Measurements from ENCODE around the gene TBC1D17. TPM values are rescaled to one million over a fixed set of nuclear protein-coding genes. Genes with fewer than 3 reads are reported as not detected.

The TBC1D17 gene
- total and polyA plus RNA-seq, 2 of the 13 experiments (the other 11 are each of a cell fraction or from before 2014, with no cell fraction given): 9.7 to 16.9 TPM

GRCh38 chr19:49850487-49851342, 26.8 kb upstream of the TBC1D17 start, which contains the start of gene PTOV1 (continued):
- TF ChIP-seq ZNF781 (CRISPR knock-in tag; IDR thresholded peaks at IDR 0.05; ENCODE audit: borderline replicate concordance, not compliant biosample characterization): peak; percentile 70
- TF ChIP-seq SP5 (CRISPR knock-in tag; IDR thresholded peaks at IDR 0.05; ENCODE audit: borderline replicate concordance, low read depth): peak; percentile 85; the same call in 1 of the 2 replicates
- TF ChIP-seq, protein P1, sequence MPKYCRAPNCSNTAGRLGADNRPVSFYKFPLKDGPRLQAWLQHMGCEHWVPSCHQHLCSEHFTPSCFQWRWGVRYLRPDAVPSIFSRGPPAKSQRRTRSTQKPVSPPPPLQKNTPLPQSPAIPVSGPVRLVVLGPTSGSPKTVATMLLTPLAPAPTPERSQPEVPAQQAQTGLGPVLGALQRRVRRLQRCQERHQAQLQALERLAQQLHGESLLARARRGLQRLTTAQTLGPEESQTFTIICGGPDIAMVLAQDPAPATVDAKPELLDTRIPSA (CRISPR knock-in tag; IDR thresholded peaks at IDR 0.05; ENCODE audit: borderline replicate concordance): no peak
- TF ChIP-seq TCF12 (IDR thresholded peaks at IDR 0.05): no peak
- TF ChIP-seq TCF12 (CRISPR knock-in tag; IDR thresholded peaks at IDR 0.05): peak; percentile 73; the same call in 1 of the 2 replicates
- peak; percentile 78 for TF ChIP-seq HOXA3 (CRISPR knock-in tag; IDR thresholded peaks at IDR 0.05)
- no peak for TF ChIP-seq ZNF556 (CRISPR knock-in tag; IDR thresholded peaks at IDR 0.05; ENCODE audit: borderline replicate concordance)
- TF ChIP-seq KLF11 (CRISPR knock-in tag; IDR thresholded peaks at IDR 0.05): no peak
- TF ChIP-seq ARNT2 (CRISPR knock-in tag; IDR thresholded peaks at IDR 0.05; ENCODE audit: low read depth): no peak
- TF ChIP-seq CAMTA2 (CRISPR knock-in tag; IDR thresholded peaks at IDR 0.05; ENCODE audit: borderline replicate concordance): 0 out of 2 replicates have a peak, but pooled peaks have one; percentile 53
- TF ChIP-seq HMGA1 (CRISPR knock-in tag; conservative IDR thresholded peaks at IDR 0.05): no peak
- TF ChIP-seq ZNF616 (CRISPR knock-in tag; IDR thresholded peaks at IDR 0.05; ENCODE audit: low read depth): no peak
- no peak for TF ChIP-seq ELF3 (CRISPR knock-in tag; IDR thresholded peaks at IDR 0.05)
- TF ChIP-seq ZNF607 (CRISPR knock-in tag; IDR thresholded peaks at IDR 0.05; ENCODE audit: borderline replicate concordance): 0 out of 2 replicates have a peak, but pooled peaks have one; percentile 31
- no peak for TF ChIP-seq ADNP (CRISPR knock-in tag; IDR thresholded peaks at IDR 0.05)
- no peak for TF ChIP-seq ZNF256 (CRISPR knock-in tag; conservative IDR thresholded peaks at IDR 0.05)
- TF ChIP-seq ZNF775 (CRISPR knock-in tag; IDR thresholded peaks at IDR 0.05; ENCODE audit: borderline replicate concordance): no peak
- TF ChIP-seq FOXA1 (IDR thresholded peaks at IDR 0.05): no peak
- no peak for TF ChIP-seq FOXA1 (CRISPR knock-in tag; IDR thresholded peaks at IDR 0.05)
- TF ChIP-seq, protein P2, sequence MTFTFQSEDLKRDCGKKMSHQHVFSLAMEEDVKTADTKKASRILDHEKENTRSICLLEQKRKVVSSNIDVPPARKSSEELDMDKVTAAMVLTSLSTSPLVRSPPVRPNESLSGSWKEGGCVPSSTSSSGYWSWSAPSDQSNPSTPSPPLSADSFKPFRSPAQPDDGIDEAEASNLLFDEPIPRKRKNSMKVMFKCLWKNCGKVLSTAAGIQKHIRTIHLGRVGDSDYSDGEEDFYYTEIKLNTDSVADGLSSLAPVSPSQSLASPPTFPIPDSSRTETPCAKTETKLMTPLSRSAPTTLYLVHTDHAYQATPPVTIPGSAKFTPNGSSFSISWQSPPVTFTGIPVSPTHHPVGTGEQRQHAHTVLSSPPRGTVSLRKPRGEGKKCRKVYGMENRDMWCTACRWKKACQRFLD (CRISPR knock-in tag; IDR thresholded peaks at IDR 0.05; ENCODE audit: borderline replicate concordance): no peak
- TF ChIP-seq ZNF782 (CRISPR knock-in tag; IDR thresholded peaks at IDR 0.05; ENCODE audit: borderline replicate concordance): no peak; the same call in 1 of the 2 replicates
- no peak for TF ChIP-seq KLF12 (CRISPR knock-in tag; IDR thresholded peaks at IDR 0.05; ENCODE audit: borderline replicate concordance)
- TF ChIP-seq ZNF510 (CRISPR knock-in tag; IDR thresholded peaks at IDR 0.05; ENCODE audit: low read depth): no peak
- no peak; the same call in 1 of the 2 replicates for TF ChIP-seq ZNF619 (CRISPR knock-in tag; IDR thresholded peaks at IDR 0.05)
- no peak for TF ChIP-seq CEBPG (CRISPR knock-in tag; IDR thresholded peaks at IDR 0.05)
- no peak for TF ChIP-seq ZNF780A (CRISPR knock-in tag; IDR thresholded peaks at IDR 0.05)
- TF ChIP-seq, protein P3, sequence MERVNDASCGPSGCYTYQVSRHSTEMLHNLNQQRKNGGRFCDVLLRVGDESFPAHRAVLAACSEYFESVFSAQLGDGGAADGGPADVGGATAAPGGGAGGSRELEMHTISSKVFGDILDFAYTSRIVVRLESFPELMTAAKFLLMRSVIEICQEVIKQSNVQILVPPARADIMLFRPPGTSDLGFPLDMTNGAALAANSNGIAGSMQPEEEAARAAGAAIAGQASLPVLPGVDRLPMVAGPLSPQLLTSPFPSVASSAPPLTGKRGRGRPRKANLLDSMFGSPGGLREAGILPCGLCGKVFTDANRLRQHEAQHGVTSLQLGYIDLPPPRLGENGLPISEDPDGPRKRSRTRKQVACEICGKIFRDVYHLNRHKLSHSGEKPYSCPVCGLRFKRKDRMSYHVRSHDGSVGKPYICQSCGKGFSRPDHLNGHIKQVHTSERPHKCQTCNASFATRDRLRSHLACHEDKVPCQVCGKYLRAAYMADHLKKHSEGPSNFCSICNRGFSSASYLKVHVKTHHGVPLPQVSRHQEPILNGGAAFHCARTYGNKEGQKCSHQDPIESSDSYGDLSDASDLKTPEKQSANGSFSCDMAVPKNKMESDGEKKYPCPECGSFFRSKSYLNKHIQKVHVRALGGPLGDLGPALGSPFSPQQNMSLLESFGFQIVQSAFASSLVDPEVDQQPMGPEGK (CRISPR knock-in tag; IDR thresholded peaks at IDR 0.05): peak; percentile 71
- TF ChIP-seq, protein P4, sequence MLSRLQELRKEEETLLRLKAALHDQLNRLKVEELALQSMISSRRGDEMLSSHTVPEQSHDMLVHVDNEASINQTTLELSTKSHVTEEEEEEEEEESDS (CRISPR knock-in tag; IDR thresholded peaks at IDR 0.05; ENCODE audit: borderline replicate concordance): no peak
